SIG-M5 (cell line): ENCODE data around the gene CLASP1.
"Not testable (repeated sequence)": the region's sequence is repeated elsewhere in the genome, so short reads cannot be mapped to it uniquely, and the experiment has no call there.

Experiments used
- DNase-seq: peaks from one replicate; lab custom pipeline; 2025; lab: John Stamatoyannopoulos, UW

The CLASP1 gene

DNA sequence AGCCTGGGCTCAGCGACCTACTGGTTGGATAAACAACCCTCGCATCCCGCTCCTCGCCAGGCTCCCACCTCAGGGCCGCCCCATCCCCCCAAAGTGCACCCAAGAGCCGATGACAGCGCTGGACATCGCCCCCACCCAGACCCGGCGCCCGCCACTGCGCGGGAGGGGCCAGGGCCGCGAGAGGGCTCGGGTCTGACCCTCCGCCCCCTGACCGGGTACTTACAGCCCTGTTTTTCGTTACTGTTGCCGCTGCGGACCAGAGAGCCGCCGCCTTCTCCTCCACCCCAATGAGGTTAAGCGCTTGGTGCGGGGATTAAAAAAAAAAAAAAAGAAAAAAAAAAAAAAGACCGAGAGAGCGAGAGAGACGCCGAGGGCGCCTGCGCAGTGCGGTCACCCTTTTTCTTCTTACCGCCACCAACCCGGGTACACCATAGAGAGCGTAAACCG lies at the start of gene CLASP1:
TSS of gene CLASP1 (minus strand) at position 314 of the 447 bp plus-strand sequence. CDS start 43,567 bp downstream, outside the sequence.
- no peak for DNase-seq

DNA sequence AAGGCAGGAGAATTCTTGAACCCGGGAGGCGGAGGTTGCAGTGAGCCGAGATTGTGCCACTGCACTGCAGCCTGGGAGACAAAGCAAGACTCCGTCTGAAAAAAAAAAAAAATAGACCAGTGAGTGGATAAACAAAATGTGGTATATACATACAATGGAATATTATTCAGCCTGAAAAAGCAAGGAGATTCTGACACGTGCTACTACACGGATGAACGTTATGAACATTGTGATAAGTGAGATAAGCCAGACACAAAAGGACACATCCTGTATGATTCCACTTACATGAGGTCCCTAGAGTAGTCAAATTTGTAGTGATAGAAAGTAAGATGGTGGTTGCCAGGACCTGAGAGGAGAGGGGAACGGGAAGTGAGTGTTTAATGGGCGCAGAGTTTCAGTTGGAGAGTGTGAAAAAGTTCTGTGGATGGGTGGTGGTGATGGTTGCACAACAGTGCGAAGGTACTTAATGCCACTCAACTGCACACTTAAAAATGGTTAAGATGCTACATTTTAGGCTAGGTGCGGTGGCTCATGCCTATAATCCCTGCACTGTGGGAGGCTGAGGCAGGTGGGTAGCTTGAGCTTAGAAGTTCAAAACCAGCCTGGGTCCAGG lies 49.2 kb upstream of the CLASP1 start:
- no peak for DNase-seq

DNA sequence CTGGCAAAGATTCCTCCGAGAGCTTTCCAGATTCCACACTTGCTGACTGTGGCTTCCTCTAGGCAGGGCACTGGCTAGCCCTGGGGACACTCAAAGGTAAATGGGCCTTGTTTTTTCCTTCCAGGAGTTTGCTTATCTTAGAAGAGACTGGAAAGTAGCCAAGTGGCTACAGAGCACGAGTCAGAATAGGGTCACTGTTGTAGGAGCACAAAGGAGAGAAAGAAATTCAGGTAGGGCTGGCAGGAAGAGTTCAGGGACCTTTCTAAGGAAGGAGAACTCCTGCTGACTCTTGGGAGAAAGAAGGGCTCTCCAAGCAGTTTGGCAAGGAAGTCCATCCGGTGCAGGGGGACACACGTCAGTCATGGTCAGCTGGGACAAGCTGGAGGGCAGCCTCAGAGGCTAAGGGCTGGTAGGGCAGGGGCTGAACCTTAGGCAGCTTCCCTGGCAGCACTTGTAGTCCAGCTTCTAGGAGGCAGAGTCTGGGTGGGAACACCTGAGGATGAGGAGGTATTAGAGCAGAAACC lies 47.9 kb upstream of the CLASP1 start:
- no peak for DNase-seq

- DNase-seq: no peak
These were observed 47.2 kb upstream of the CLASP1 start for GRCh38 chr2:121696410-121696930.

DNA sequence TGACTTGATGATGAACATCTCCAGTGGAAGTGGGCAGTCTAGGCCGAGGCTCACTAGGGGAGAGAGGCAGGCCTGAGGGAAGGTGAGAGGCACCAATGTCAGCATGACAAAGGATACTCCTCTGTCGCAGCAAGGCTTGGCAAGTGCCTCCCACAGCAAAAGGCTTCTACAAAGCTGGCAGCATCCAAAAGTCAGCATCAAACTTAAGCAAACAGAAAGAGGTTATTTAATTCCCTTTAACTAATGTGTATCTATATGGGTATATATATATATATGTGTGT lies 45.8 kb upstream of the CLASP1 start:
- DNase-seq: no peak

- DNase-seq: no peak
These were observed 45.3 kb upstream of the CLASP1 start for GRCh38 chr2:121694398-121695170.

- not testable (repeated sequence) for DNase-seq
These were observed 41.3 kb upstream of the CLASP1 start for GRCh38 chr2:121690572-121690971.

- no peak for DNase-seq
These were observed 40.8 kb upstream of the CLASP1 start for GRCh38 chr2:121690095-121690494.

GRCh38 chr2:121689356-121689755 lies 40.1 kb upstream of the CLASP1 start:
- no peak for DNase-seq

GRCh38 chr2:121688820-121689219 lies 39.6 kb upstream of the CLASP1 start:
- DNase-seq: no peak

DNA sequence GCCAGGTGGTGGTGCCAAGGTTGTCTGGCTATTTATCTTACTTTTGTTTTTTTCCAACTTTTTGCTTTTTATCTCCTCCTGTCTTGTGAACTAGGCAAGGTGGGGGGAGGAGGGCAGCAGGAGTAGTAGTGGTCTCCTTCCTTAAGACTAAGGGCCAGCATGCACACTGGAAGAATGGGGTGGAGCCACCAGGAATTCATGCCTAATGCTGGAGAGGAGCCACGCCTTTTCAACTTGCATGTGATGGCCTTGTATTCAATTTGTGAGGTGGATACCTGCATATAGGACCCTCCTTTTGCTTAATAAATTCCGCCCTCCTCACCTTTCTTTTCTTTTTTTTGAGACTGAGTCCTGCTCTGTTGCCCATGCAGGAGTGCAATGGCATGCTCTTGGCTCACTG lies 37.6 kb upstream of the CLASP1 start:
- no peak for DNase-seq

DNA sequence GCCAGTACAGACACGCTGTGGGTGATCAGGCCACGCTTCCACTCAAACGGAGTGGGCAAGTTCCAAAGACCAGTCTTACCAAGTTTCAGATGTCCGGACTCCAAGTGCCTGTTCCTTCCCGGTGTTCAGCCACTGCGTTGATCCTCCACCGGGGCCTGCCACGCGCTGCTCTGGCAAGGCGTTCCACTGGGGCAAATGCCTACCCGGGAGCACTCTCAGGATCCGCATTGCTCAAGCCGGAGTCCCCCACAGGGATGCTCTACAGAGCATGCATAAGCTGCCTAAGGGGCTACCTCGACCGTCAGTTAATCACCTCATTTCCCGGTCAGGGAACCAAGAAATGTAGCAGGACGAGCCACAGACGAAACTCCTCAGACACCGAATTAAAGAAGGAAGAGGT lies 37.0 kb upstream of the CLASP1 start:
- DNase-seq: no peak

DNA sequence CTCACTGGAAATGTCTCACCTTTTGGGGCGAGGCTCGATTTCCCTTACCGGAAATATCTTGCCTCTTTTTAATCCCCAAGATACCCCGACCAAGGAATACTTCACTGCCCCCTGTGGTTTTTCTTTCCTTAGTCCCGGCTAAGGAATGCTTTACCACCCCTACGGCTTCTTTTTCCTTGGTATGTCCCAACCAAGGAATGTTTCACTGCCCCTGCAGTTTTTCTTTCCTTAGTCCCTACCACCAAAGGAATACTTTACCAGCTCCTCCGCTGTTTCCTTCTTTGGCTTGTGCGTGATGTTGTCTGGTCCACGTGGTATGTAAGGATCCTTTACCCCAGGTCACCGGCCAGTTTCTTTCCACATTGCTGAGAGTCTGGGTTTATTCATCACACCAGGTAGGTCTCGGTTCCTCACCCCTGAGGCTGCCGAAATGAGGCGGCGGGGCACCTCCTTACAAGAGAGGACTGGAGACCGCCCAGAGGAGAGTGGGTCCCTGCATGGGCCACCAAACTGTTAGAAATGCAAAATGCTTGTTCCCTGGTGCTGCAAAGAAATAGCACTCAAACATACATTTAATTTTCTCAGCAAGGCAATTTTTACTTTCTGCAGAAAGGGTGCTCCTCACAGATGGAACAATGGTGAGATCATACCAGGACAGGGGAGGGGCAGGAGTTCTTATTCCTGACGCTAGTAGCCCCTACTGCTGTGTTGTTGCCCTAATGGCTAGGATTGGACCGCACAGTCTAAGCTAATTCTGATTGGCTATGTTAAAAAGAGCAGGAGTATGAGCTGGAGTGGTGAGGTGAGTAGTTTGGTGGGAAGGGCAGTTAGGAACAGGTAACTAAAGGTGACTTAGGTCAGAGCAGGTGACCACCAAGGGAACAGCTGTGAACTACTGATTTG lies 33.4 kb upstream of the CLASP1 start:
- DNase-seq: no peak

DNA sequence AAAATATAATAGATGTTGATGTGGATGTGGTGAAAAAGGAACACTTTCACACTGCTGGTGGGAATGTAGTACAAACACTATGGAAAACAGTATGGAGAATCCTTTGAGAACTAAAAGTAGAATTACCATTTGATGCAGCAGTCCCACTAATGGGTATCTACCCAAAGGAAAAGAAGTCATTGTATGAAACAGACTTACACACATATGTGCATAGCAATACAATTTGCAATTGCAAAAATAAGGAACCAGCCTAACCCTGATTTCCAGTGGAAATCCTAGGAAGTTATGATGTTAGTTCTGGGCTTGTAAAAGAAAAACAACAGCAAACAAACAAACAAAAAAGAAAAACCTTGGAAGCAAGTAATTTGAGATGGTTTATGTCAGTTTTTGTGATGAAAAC lies 28.6 kb upstream of the CLASP1 start:
- no peak for DNase-seq

GRCh38 chr2:121671621-121672020 lies 22.4 kb upstream of the CLASP1 start:
- DNase-seq: not testable (repeated sequence)

GRCh38 chr2:121670181-121670580 lies 20.9 kb upstream of the CLASP1 start:
- no peak for DNase-seq

DNA sequence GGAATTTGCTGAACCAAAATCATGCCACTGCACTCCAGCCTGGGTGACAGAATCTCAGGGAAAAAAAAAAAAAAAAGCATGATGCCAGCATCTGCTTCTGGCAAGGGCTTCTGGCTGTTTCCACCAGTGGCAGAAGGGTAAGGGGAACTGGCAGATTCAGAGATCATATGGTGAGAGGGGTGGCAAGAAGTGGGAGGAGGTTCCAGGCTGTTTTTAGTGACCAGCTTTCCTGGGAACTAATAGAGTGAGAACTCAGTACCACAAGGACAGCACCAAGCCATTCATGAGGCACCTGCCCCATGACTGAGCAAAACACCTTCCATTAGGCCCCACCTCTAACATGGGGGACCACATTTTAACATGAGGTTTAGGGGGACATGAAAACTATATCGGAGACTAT lies 18.4 kb upstream of the CLASP1 start:
- DNase-seq: no peak

DNA sequence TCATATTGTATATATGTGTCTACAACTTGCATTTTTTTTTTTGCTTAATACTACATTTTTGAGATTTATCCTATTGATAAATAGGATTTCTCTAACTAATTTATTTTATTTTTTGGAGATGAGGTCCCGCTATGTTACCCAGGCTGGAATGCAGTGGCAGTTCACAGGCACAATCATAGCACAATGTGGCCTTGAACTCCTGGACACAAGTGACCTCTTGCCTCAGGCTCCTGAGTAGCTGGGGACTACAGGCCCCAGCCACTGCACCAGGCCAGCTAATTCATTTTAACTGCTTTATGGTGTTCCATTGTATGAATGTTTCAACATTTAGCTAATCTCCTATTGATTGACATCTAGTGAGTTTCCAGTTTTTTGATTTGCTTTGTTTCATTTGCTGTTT lies 16.8 kb upstream of the CLASP1 start:
- no peak for DNase-seq

DNA sequence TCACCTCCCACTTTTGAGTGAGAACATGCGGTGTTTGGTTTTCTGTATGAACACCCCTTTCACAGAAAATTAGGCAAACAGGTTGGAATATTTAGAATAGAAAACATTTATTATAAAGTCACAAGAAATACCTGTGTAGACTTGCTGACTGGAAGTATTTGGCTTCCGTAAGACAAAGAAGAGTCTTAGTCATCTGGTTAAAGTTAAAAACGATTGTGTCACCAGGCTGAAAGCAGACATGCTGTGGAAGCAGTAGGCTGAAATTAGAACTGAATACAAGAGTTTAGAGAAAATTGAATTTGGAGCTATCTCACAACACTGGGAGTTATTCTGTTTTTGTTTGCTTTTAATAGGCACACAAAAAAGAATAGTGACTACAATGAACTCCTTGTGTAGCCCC lies 16.2 kb upstream of the CLASP1 start:
- DNase-seq: no peak

GRCh38 chr2:121664713-121665112 lies 15.5 kb upstream of the CLASP1 start:
- no peak for DNase-seq

DNA sequence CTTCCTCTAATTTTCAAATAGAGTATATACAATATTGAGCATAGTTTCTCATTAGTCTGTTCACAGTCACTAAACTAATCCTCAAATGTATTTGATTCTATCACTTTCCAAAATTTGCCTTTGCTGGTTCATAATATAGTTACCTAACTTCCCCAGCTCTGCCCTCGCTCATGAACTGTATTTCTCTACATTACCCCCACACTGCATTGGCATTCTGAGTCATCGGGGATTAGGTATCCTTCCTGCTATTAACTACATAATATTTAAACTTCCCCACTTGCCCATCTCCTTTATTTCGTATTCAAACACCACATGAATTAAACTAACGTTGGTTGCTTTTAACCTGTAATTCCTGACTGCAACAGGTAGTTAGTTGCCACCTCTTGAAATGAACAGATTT lies 14.8 kb upstream of the CLASP1 start:
- no peak for DNase-seq

DNA sequence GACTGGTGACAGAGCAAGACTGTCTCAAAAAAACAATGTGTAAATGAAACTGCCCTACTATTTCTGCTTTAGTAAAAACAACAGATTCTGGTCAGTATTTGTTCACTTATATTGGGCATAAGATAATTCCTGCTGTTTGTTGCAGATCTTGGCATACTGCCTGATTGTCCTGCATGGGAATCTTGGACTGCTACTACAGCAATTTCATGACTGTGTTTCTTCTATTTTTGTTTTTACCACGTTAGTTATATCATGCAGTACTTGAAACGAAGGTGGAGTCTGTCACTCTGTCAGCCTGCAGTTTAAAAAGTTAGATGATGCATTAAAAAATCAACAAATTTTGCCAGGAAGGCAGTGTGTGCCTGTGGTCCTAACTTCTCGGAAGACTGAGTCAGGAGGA lies 14.2 kb upstream of the CLASP1 start:
- DNase-seq: no peak
